Measurements from ENCODE around the gene CCDC178. TPM values are rescaled to one million over a fixed set of nuclear protein-coding genes. Genes with fewer than 3 reads are reported as not detected.

Gene CCDC178
- total and polyA plus RNA-seq, 4 donors: 1.2 to 3.4 (median 1.8) TPM

GRCh38 chr18:33316146-33316587, 124.4 kb downstream of the CCDC178 start:
- H3K27ac ChIP-seq (ENCODE audit: low read depth, low read length): no peak overlapping the region
- H3K4me1 ChIP-seq (ENCODE audit: control insufficient read depth, insufficient read depth, low read length): no peaks in the 10 kb centered on the region
- H3K27me3 ChIP-seq (ENCODE audit: control insufficient read depth, insufficient read depth, low read length): no peaks in the 10 kb centered on the region
- peaks cover 1% of the 10 kb centered on the region for H3K9me3 ChIP-seq (ENCODE audit: control insufficient read depth, insufficient read depth, low read length)
- 97% methylated on average over 25 of the region's 33 CpGs for WGBS (ENCODE audit: insufficient coverage)
- no peak overlapping the region for H3K4me3 ChIP-seq (ENCODE audit: low read depth, low read length)
- DNase-seq (ENCODE audit: low read depth in 4 of 6, low spot score in 6 of 6): no peak
- H3K36me3 ChIP-seq (ENCODE audit: control insufficient read depth, insufficient read depth, low read length): no peaks in the 10 kb centered on the region

DNA sequence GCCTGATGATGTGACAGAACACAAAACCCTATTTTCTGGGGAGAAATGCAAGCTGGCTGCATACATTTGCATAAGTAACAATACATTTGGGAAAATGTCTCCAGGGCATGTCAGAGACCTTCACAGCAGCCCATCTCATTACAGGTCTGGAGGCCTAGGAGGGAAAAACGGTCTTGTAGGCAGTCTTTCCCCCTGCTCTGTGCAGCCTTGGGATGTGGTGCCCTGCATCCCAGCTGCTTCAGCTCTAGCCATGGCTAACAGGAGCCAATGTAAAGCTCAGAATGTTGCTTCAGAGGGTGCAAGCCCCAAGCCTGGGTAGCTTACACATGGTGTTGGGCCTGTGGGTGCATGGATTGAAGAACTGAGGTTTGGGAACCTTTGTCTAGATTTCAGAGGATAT, 133.0 kb downstream of the CCDC178 start:
- Histone ChIP-seq H3K4me1 (ENCODE audit: control insufficient read depth, insufficient read depth, low read length) (no peaks in the 10 kb centered on the region), H3K27ac (ENCODE audit: low read depth, low read length) (no peak overlapping the region), H3K4me3 (ENCODE audit: low read depth, low read length) (no peak overlapping the region), H3K36me3 (ENCODE audit: control insufficient read depth, insufficient read depth, low read length) (no peaks in the 10 kb centered on the region), H3K9me3 (ENCODE audit: control insufficient read depth, insufficient read depth, low read length) (no peaks in the 10 kb centered on the region), H3K27me3 (ENCODE audit: control insufficient read depth, insufficient read depth, low read length) (no peaks in the 10 kb centered on the region)
- 60% methylated on average over 1 of the region's 1 CpG for WGBS (ENCODE audit: insufficient coverage)
- DNase-seq (ENCODE audit: low read depth in 4 of 6, low spot score in 6 of 6): no peak

- WGBS (ENCODE audit: insufficient coverage): 100% methylated on average over 1 of the region's 3 CpGs
- no peaks in the 10 kb centered on the region for H3K27me3 ChIP-seq (ENCODE audit: control insufficient read depth, insufficient read depth, low read length)
- no peak overlapping the region for H3K27ac ChIP-seq (ENCODE audit: low read depth, low read length)
- H3K36me3 ChIP-seq (ENCODE audit: control insufficient read depth, insufficient read depth, low read length): no peaks in the 10 kb centered on the region
- DNase-seq (ENCODE audit: low read depth in 4 of 6, low spot score in 6 of 6): no peak
- no peaks in the 10 kb centered on the region for H3K9me3 ChIP-seq (ENCODE audit: control insufficient read depth, insufficient read depth, low read length)
- H3K4me1 ChIP-seq (ENCODE audit: control insufficient read depth, insufficient read depth, low read length): no peaks in the 10 kb centered on the region
- H3K4me3 ChIP-seq (ENCODE audit: low read depth, low read length): no peak overlapping the region
Measured at GRCh38 chr18:33304277-33304676, 136.2 kb downstream of the CCDC178 start.

- WGBS (ENCODE audit: insufficient coverage): 83% methylated on average over 1 of the region's 1 CpG
- no peak overlapping the region for H3K27ac ChIP-seq (ENCODE audit: low read depth, low read length)
Measured at GRCh38 chr18:33291539-33291938, 149.0 kb downstream of the CCDC178 start.

DNA sequence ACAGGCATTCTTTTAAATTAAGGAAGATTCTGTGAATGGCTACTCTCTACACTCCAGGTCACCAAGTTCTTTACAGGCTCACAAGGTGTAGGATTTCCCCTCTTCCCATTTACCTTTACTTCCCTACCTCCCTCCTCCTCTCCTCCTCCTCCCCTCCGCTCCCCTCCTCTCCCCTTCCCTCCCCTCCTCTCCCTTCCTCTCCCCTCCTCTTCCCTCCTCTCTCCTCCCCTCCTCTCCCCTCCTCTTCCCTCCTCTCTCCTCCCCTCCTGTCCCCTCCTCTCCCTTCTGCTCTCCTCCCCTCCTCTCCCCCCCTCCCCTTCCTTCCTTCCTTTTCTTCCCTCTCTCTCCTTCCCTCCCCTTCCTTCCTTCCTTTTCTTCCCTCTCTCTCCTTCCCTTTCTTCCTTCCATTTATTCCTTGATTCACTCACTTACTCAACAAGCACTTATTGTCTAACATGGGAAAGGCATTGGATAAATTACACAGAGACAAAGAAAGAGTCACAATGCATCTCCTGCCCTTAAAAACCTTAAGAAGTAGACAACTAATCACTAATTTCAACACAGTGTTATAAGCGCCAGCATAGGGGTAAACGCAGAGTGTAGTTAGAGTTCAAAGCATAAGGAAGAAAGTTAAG, 152.3 kb downstream of the CCDC178 start:
- H3K9me3 ChIP-seq (ENCODE audit: control insufficient read depth, insufficient read depth, low read length): no peaks in the 10 kb centered on the region
- H3K36me3 ChIP-seq (ENCODE audit: control insufficient read depth, insufficient read depth, low read length): no peaks in the 10 kb centered on the region
- no peaks in the 10 kb centered on the region for H3K4me1 ChIP-seq (ENCODE audit: control insufficient read depth, insufficient read depth, low read length)
- 100% methylated on average over 1 of the region's 3 CpGs for WGBS (ENCODE audit: insufficient coverage)
- H3K27ac ChIP-seq (ENCODE audit: low read depth, low read length): no peak overlapping the region
- DNase-seq (ENCODE audit: low read depth in 4 of 6, low spot score in 6 of 6): no peak
- no peak overlapping the region for H3K4me3 ChIP-seq (ENCODE audit: low read depth, low read length)
- no peaks in the 10 kb centered on the region for H3K27me3 ChIP-seq (ENCODE audit: control insufficient read depth, insufficient read depth, low read length)

More at GRCh38 chr18:33291539-33291938, 149.0 kb downstream of the CCDC178 start:
- no peaks in the 10 kb centered on the region for H3K9me3 ChIP-seq (ENCODE audit: control insufficient read depth, insufficient read depth, low read length)
- peak in 1 of 6 donors; percentile 4 for DNase-seq (ENCODE audit: low read depth in 4 of 6, low spot score in 6 of 6)
- H3K4me3 ChIP-seq (ENCODE audit: low read depth, low read length): no peak overlapping the region
- no peaks in the 10 kb centered on the region for H3K36me3 ChIP-seq (ENCODE audit: control insufficient read depth, insufficient read depth, low read length)
- no peaks in the 10 kb centered on the region for H3K27me3 ChIP-seq (ENCODE audit: control insufficient read depth, insufficient read depth, low read length)
- H3K4me1 ChIP-seq (ENCODE audit: control insufficient read depth, insufficient read depth, low read length): no peaks in the 10 kb centered on the region

GRCh38 chr18:33282709-33283333, 157.7 kb downstream of the CCDC178 start:
- H3K4me1 ChIP-seq (ENCODE audit: control insufficient read depth, insufficient read depth, low read length): no peaks in the 10 kb centered on the region
- WGBS (ENCODE audit: insufficient coverage): 88% methylated on average over 4 of the region's 6 CpGs
- no peaks in the 10 kb centered on the region for H3K27me3 ChIP-seq (ENCODE audit: control insufficient read depth, insufficient read depth, low read length)
- H3K4me3 ChIP-seq (ENCODE audit: low read depth, low read length): no peak overlapping the region
- no peaks in the 10 kb centered on the region for H3K9me3 ChIP-seq (ENCODE audit: control insufficient read depth, insufficient read depth, low read length)
- no peak overlapping the region for H3K27ac ChIP-seq (ENCODE audit: low read depth, low read length)
- DNase-seq (ENCODE audit: low read depth in 4 of 6, low spot score in 6 of 6): no peak
- H3K36me3 ChIP-seq (ENCODE audit: control insufficient read depth, insufficient read depth, low read length): no peaks in the 10 kb centered on the region

DNA sequence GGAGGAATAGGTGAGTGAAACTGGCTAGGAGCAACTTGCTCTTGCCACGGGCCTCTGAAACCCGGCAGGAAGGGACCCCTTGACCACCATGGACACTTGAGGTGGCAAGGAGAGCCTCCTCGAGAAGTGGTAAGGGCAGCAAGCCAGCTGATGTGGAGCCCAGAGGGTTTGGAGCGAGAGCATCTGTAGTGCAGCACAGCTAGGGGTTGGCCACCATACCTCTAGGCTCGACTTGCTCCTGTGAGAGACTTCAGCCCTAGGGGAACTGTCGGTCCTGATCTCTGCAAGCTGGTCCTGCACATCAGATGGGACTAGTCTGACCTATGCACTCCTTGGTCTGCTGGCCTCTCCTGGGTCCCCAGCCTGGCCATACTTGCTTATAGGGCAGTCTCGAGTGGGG, 158.4 kb downstream of the CCDC178 start:
- Histone ChIP-seq H3K9me3 (ENCODE audit: control insufficient read depth, insufficient read depth, low read length) (no peaks in the 10 kb centered on the region), H3K36me3 (ENCODE audit: control insufficient read depth, insufficient read depth, low read length) (no peaks in the 10 kb centered on the region), H3K27ac (ENCODE audit: low read depth, low read length) (no peak overlapping the region), H3K27me3 (ENCODE audit: control insufficient read depth, insufficient read depth, low read length) (no peaks in the 10 kb centered on the region), H3K4me3 (ENCODE audit: low read depth, low read length) (no peak overlapping the region), H3K4me1 (ENCODE audit: control insufficient read depth, insufficient read depth, low read length) (no peaks in the 10 kb centered on the region)
- no peak for DNase-seq (ENCODE audit: low read depth in 4 of 6, low spot score in 6 of 6)
- WGBS (ENCODE audit: insufficient coverage): 90% methylated on average over 7 of the region's 7 CpGs

- Histone ChIP-seq H3K4me1 (ENCODE audit: control insufficient read depth, insufficient read depth, low read length) (no peaks in the 10 kb centered on the region), H3K4me3 (ENCODE audit: low read depth, low read length) (no peak overlapping the region), H3K27me3 (ENCODE audit: control insufficient read depth, insufficient read depth, low read length) (no peaks in the 10 kb centered on the region), H3K36me3 (ENCODE audit: control insufficient read depth, insufficient read depth, low read length) (no peaks in the 10 kb centered on the region), H3K27ac (ENCODE audit: low read depth, low read length) (no peak overlapping the region), H3K9me3 (ENCODE audit: control insufficient read depth, insufficient read depth, low read length) (no peaks in the 10 kb centered on the region)
- no peak for DNase-seq (ENCODE audit: low read depth in 4 of 6, low spot score in 6 of 6)
Measured at GRCh38 chr18:33277431-33277830, 163.1 kb downstream of the CCDC178 start.

DNA sequence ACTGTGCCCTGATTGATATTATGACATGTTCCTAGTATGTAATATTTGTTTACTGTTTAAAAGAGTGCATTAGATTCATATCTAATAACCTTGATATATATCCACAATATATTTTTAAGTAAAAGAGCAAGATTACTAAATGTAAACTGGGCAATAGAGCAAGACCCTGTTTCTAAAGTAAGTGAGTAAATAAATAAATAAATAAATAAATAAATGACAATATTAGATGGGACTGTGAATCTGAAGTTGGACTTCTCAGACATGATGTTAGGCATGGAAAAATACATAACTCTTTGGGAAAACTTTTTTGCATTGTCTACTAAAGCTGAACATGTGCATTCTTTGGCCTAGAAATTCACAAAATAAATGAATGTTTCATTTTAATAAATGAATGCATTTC, 164.7 kb downstream of the CCDC178 start:
- no peaks in the 10 kb centered on the region for H3K9me3 ChIP-seq (ENCODE audit: control insufficient read depth, insufficient read depth, low read length)
- no peak for DNase-seq (ENCODE audit: low read depth in 4 of 6, low spot score in 6 of 6)
- H3K27me3 ChIP-seq (ENCODE audit: control insufficient read depth, insufficient read depth, low read length): no peaks in the 10 kb centered on the region
- no peak overlapping the region for H3K27ac ChIP-seq (ENCODE audit: low read depth, low read length)
- H3K36me3 ChIP-seq (ENCODE audit: control insufficient read depth, insufficient read depth, low read length): no peaks in the 10 kb centered on the region
- no peaks in the 10 kb centered on the region for H3K4me1 ChIP-seq (ENCODE audit: control insufficient read depth, insufficient read depth, low read length)
- no peak overlapping the region for H3K4me3 ChIP-seq (ENCODE audit: low read depth, low read length)

GRCh38 chr18:33270297-33270696, 170.2 kb downstream of the CCDC178 start:
- no peak overlapping the region for H3K4me3 ChIP-seq (ENCODE audit: low read depth, low read length)
- H3K9me3 ChIP-seq (ENCODE audit: control insufficient read depth, insufficient read depth, low read length): no peaks in the 10 kb centered on the region
- H3K36me3 ChIP-seq (ENCODE audit: control insufficient read depth, insufficient read depth, low read length): no peaks in the 10 kb centered on the region
- WGBS (ENCODE audit: insufficient coverage): no CpG with 5 or more reads among the region's 1 CpG
- H3K4me1 ChIP-seq (ENCODE audit: control insufficient read depth, insufficient read depth, low read length): no peaks in the 10 kb centered on the region
- DNase-seq (ENCODE audit: low read depth in 4 of 6, low spot score in 6 of 6): no peak
- H3K27ac ChIP-seq (ENCODE audit: low read depth, low read length): no peak overlapping the region
- H3K27me3 ChIP-seq (ENCODE audit: control insufficient read depth, insufficient read depth, low read length): no peaks in the 10 kb centered on the region

Data from spinal cord (tissue), 10 donors.